SK-N-DZ (cell line): Measurements from ENCODE around the gene SNRNP70.
"Not testable (repeated sequence)": the region's sequence is repeated elsewhere in the genome, so short reads cannot be mapped to it uniquely, and the experiment has no call there.

ENCODE experiments used
- DNase-seq: peaks from one replicate; pipeline ENCODE4 v3.0.0-alpha.2; 2015; ENCODE audit warnings: low spot score

The SNRNP70 gene

DNA sequence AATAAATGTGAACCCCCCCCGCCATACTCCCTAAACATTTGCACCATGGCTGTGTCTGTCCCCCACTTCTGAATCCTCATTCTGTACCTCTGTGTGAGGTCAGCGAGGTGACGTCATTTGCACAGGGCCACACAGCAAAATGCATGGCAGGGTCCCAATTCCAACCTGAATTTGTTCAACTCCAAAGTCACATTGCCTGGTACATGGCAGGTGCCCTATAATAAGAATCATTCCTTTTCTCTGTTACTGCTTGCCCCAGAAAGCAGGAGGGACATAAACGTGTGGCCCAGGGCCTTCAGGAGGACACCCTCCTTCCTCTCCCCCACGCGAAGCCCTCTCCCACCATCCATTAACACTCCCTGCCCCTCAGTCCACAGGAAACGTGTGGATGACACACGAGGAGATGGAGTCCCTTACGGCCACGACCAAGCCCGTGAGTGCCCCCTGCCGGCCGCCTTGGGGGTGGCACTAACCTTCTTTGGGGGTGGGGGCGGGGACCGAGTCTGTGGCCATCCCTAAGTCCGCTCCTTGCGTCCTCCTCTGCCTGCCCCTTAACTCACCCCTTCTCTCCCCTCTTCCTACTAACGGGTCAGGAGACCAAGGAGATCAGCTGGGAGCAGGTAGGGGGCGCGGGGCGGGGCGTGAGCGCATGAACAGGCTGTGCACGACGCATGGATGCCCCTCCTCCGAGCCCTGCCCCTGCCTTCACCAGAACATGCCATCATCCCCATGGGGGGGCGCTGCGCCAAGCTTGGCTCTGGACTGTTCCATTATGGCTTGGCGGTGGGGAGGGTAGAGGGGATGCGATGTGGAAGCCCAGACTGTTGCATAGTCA, 60.5 kb downstream of the SNRNP70 start:
- no peak for DNase-seq

- DNase-seq = not testable (repeated sequence)
Observed at GRCh38 chr19:49146408-49146770, 61.1 kb downstream of the SNRNP70 start.

DNA sequence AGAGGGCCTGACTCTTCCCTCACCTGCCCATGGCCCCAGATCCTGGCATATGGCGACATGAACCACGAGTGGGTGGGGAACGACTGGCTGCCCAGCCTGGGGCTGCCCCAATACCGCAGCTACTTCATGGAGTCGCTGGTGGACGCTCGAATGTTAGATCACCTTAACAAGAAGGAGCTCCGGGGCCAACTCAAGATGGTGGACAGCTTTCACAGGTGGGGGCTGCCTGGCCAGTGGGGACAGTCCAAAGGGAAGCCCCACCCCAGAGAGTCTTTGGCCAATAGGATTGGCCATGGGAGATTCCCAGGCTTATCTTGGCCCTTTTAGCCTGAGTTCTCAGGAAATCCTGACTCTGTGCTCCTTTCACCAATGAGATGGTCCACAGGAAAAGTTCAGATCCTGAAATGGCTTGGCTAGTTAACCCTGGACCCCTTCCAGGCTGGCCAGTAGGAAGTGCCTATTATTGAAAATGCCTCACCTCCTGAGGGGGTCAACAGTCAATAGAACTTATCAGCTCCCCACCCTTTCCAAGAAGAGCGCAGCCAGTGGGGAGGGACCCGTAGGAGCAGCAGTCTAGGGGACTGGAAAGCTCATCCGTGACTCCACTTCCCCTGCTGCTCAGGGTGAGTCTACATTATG, 62.9 kb downstream of the SNRNP70 start:
- DNase-seq = no peak

- peak; percentile 85 for DNase-seq
Observed at GRCh38 chr19:49148784-49149651, 63.8 kb downstream of the SNRNP70 start.

GRCh38 chr19:49149652-49150105, 64.4 kb downstream of the SNRNP70 start:
- peak; percentile 79 for DNase-seq

DNA sequence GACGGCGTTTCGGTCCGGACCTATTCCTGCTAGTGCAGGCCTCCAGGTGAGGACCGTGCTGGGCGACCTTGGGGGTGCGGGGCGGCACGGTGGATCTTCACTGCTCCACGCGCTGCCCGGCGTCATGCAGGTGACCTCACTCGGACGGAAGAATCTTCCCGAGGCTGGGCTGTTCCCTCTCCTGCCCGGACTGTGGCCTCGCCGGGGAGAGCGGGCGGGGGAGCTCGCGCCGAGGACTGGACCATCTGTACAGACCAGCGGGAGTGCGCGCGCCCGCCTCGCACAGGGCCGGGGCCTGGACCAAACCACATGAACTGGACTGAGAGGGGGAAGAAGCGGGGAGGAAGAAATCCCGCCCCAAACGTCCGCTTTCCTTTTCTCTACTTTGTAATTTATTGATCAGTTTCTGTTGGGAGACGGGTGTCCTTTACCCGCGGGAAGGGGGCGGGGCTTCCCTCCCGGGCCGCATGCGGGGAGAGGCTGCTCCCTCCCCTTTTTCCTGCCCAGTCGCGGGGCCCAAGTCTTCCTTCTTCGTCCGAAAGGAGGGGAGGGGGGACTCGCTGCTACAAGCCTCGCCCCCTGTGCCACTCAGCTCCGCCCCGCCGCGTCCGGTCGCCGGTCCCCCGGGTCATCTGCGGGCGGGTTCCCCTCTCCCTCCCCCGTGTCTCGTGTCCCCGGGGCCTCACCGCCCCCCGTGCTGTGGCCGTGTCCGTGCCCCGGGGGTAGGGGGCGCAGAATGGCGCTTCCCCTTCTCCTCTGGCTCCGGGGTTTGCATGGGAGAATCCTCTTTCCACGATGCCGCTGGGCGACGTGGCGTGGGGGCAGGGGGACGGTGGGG, 65.1 kb downstream of the SNRNP70 start:
- peak; percentile 84 for DNase-seq

DNA sequence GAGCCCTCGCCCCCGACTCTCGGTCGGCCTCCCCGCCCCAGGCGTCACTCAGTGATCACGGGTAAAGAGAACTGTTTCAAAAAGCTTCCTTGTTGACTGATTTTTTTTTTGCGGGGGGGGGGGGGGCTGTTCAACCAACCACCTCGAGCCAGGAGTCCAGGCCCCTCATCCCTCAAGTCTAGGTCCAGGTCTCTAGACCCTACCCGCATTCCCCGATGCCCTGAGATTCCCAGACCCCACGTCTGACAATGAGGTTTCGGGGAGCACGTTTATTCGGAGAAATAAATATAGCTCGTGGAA, 65.6 kb downstream of the SNRNP70 start:
- no peak for DNase-seq

- no peak for DNase-seq
Observed at GRCh38 chr19:49151267-49152118, 66.2 kb downstream of the SNRNP70 start.

DNA sequence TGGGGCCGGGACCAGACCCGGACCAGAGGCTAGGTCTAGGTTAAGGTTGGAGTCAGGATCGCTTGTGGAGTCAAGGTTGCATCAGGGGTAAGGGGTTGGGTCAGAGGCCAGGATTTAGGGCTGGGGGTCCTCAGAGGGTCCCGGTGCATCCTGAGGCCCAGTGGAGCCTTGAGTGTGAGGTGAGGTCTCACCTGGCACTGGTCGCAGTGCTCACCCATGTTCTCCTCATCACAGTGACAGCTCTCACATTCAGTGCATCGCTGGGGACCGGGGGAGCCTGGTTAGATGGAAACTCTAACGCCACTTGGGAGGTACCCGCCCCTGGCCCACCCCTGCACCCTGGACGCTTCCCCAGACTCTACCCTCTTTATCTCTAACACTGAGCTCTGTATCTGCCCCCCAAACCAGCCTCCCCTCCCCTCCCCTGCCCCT, 66.9 kb downstream of the SNRNP70 start:
- no peak for DNase-seq

DNA sequence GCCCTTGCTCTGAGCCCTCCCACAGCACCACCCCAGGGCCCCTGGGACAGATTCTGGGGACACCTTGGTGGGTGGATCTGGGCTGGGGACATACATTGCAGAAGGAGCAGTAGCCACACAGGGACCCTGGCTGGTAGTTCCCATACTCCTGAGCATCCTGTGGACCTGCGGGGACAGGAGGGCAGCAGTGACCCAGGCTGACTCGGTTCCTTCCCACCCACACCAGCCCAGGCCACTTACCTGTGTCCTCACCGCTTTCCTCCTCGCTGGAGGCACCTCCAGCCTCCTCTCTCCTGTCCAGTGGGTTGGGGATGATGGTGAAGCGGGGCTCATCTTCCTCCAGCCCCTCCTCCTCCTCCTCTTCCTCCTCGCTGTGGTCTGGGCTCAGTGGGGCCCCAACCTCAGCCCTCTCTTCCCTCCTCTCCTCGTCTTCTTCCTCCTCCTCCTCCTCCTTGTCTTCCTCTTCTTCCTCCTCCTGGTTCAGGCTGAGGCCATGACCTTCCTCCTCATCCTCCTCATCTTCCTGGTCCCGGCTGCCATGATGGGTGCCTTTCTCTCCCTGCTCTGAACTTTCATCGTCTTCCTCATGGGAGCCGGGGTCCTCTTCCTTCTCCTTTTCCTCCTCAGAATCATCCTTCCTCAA, 68.0 kb downstream of the SNRNP70 start:
- no peak for DNase-seq

DNA sequence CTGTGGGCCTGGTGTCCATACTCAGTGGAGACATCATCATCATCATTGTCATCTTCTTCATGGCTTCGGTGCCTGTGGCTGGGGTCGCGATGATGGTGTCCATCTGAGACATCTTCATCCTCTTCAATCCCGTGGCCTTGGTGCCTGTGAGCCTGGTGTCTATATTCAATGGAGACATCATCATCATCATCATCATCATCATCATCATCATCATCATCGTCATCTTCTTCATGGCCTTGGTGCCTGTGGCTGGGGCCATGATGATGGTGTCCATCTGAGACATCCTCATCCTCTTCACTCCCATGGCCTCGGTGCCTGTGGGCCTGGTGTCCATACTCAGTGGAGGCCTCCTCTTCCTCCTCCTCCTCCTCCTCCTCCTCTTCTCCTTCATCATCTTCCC, 69.0 kb downstream of the SNRNP70 start:
- DNase-seq = no peak

DNA sequence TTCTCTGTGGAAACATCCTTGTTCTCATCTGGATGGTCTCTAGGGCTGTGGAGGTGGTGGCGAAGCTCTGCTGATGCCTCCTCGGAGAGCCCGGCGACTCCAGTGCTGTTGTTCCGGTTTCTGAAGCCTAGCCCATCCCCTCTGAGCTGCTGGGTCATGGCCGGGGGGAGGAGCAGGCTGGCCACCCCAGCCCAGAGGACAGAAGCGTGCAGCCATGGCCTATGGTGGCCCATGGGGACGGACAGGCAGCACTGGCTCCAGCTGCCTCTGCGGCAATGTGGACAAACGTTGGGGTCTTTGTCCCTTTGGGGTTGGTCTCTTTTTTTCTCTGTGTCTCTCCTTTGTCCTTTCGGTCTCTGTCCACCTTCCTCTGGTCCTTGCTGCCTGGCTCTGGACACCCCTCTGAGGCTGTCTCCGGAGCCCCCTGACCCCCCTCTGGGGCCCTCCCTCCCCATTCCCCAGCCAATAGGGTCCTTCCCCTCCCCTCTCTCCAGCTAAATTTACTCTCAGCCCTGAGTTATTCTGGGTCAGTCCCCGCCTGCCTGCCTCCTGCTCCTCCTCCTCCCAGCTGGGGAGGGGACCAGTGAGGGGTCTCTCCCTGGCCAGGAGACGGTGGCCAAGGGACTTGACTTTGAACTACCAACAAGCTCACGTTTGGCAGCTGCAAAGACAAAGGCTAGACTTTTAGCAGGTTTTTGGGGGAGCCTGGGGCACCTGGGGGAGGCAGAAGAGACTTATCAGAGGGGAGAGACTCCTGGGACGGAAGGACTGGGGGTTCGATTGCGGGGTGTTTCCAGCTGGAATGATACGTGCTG, 70.0 kb downstream of the SNRNP70 start, which contains the start of gene HRC:
Gene HRC (minus strand): TSS at position 392 of the 815 bp plus-strand sequence. CDS start 159 bp downstream, at position 233.
- no peak for DNase-seq

- no peak for DNase-seq
Observed at GRCh38 chr19:49155820-49156346, 70.6 kb downstream of the SNRNP70 start.

- DNase-seq = peak; percentile 63
Observed at GRCh38 chr19:49157445-49158224, 72.4 kb downstream of the SNRNP70 start, which contains the start of gene TRPM4. TSS of gene TRPM4 (plus strand) at chr19:49157792. CDS start at chr19:49157867, 75 bp downstream.
